HG03108 (cell line): ENCODE data around the gene GDE1.
A peak's percentile ranks its signal among the peaks of the same experiment; 100 is the strongest.
"Not testable (repeated sequence)": the region's sequence is repeated elsewhere in the genome, so short reads cannot be mapped to it uniquely, and the experiment has no call there.

Experiments used
- ATAC-seq: cut with Tn5 transposase; IDR thresholded peaks from one replicate; pipeline ENCODE4 v1.9.1; 2021; ENCODE audit warnings: moderate library complexity; ENCODE audit not compliant: unreplicated experiment

GDE1 gene, protein sequence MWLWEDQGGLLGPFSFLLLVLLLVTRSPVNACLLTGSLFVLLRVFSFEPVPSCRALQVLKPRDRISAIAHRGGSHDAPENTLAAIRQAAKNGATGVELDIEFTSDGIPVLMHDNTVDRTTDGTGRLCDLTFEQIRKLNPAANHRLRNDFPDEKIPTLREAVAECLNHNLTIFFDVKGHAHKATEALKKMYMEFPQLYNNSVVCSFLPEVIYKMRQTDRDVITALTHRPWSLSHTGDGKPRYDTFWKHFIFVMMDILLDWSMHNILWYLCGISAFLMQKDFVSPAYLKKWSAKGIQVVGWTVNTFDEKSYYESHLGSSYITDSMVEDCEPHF

GRCh38 chr16:19521471-19522396, at the start of gene GDE1:
Gene GDE1, minus strand, starts transcription at chr16:19522098. Its CDS starts 134 bp downstream, at chr16:19521964.
- peak; percentile 74 for ATAC-seq

- no peak for ATAC-seq
These were observed 45.7 kb upstream of the GDE1 start for GRCh38 chr16:19567560-19567959.

DNA sequence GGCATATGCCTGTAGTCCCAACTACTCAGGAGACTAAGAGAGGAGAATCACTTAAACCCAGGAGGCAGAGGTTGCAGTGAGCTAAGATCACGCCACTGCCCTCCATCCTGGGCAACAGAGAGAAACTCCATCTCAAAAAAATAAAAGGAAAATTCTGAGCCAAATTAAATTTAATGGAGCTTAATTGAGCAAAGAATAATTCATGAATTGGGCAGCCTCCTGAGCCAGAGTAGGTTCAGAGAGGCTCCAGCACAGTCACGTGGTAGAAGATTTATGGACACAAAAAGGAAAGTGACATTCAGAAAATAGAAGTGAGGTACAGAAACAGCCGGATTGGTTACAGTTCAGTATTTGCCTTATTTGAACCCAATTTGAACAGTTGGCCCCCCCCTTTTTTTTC, 44.5 kb upstream of the GDE1 start:
- ATAC-seq, result no peak

DNA sequence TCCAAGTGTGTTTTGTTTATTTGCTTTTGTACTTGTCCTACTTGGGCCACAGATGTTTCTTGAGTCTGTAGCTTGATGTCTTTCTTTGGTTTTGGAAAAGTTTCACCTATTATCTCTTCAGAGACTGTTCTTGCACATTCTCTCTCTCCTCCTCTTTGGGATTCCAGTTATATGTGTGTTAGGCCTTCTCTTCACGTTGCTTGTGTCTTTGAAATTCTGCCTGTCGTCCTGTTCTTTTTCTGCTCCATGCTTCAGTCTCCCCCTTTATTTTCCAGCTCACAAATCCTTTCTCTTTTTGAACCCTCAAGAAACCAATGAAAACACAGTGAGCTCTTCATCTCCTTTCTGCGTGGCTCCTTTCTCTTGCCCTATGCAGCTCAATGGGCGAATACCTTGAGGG, 41.5 kb upstream of the GDE1 start:
- ATAC-seq, result no peak

GRCh38 chr16:19560078-19560477, 38.2 kb upstream of the GDE1 start:
- no peak for ATAC-seq

- no peak for ATAC-seq
These were observed 37.5 kb upstream of the GDE1 start for GRCh38 chr16:19559242-19559910.

- ATAC-seq, result no peak
These were observed 34.3 kb upstream of the GDE1 start for GRCh38 chr16:19555938-19556771.

GRCh38 chr16:19555186-19555937, 33.5 kb upstream of the GDE1 start, which contains the start of gene VPS35L:
Gene VPS35L, plus strand, starts transcription at chr16:19555703. Its CDS starts 27 bp downstream, at chr16:19555730.
- peak; percentile 93 for ATAC-seq

GRCh38 chr16:19549673-19550072, 27.8 kb upstream of the GDE1 start:
- no peak for ATAC-seq

GRCh38 chr16:19548144-19548543, 26.2 kb upstream of the GDE1 start:
- ATAC-seq, result no peak

- ATAC-seq, result not testable (repeated sequence)
These were observed 21.5 kb upstream of the GDE1 start for GRCh38 chr16:19543278-19543996.

- no peak for ATAC-seq
These were observed 20.4 kb upstream of the GDE1 start for GRCh38 chr16:19542138-19542821.

DNA sequence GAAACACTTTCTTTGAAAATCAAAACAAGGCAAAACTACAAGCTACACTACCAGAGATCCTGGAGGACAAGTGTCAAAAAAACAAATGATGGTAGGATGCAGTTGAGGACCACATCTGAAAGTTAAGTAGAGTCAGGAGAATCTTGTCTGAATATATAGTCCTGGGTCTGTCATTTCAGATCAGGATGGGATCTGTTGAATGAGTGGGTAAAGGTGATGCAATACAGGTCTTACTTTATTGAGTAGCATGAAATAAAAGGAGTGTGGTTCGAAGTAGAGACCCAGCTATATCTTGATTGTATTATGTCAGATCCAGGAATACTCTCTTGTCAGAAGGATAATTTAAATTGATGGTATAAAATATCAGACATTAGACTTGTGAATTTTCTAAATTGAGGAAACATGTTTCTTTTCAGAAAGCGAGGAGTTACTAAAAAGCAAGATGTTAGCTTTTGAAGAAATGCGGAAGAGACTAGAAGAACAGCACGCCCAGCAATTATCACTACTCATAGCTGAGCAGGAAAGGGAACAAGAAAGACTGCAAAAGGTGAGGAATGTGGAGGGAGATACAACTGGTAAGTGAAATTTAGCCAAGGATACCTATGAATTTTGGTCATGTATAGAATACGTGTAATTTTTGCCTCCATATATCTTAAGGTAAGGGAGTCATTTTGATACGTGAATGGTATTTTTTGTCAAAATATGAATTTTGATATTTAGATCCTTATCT, 18.5 kb upstream of the GDE1 start:
- no peak for ATAC-seq

DNA sequence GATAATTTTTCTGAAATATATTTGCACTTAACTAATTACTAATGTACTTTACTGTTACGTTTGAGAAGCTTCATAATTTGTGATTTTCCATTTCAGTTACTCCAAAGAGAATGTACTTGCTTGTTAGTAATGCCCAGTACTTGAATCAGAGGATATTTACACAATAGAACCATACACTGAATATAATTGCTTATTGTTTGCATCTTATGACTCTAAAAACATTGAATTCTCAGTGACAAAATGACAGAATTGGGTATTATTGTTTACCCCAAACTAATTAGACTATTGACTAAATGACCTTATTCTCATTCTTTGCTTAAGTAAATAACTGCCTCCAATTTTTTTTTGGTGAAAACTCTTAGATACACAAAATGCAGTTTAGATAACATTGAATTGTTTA, 10.7 kb upstream of the GDE1 start:
- ATAC-seq, result no peak

- no peak for ATAC-seq
These were observed 6.8 kb upstream of the GDE1 start for GRCh38 chr16:19528666-19529065.

DNA sequence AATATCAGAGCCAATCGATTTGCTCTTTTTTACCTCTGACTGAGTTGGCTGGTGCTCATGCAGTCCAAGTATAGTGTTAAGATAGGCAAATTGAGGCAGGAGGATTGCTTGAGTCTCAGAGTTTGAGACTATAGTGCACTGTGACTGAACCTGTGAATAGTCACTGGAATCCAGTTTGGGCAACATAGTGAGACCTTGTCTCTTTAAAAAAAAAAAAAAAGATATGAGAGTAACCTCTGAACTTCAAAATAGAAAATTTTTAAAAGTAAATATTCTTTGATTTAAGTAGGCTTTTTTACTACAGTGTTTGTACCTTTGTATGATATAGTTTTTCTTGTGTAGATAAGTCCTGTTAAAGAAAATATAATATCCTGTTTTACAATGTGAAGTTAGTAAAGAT, 5.3 kb upstream of the GDE1 start:
- no peak for ATAC-seq

GRCh38 chr16:19525385-19525723, 3.5 kb upstream of the GDE1 start:
- ATAC-seq, result no peak
